Measurements from ENCODE around the gene WRAP73. TPM values are rescaled to one million over a fixed set of nuclear protein-coding genes. Genes with fewer than 3 reads are reported as not detected.

The WRAP73 gene
- total RNA-seq, 4 donors from 2014 or later, result 12.5 to 20.6 (median 15.3) TPM

GRCh38 chr1:3633344-3634058 lies 16.4 kb downstream of the WRAP73 start:
- intact Hi-C loops (cut with DNase I; ENCODE audit: low total_unique reads), result no loop called here
- H3K4me3 ChIP-seq (ENCODE audit: low read depth, poor library complexity, severe bottlenecking), result no peak overlapping the region
- no peak for TF ChIP-seq POLR2A (IDR thresholded peaks at IDR 0.05)
- no peak for TF ChIP-seq CTCF (IDR thresholded peaks at IDR 0.05)
- no peak for DNase-seq (ENCODE audit: low spot score in 2 of 2)
- WGBS, 2 donors, result 92 to 94% methylated on average over 28 of the region's 28 CpGs

GRCh38 chr1:3632716-3633343 lies 17.1 kb downstream of the WRAP73 start:
- WGBS, 2 donors, result 94 to 95% methylated on average over 25 to 26 of the region's 26 CpGs
- no peak for DNase-seq (ENCODE audit: low spot score in 2 of 2)
- intact Hi-C loops (cut with DNase I; ENCODE audit: low total_unique reads), result no loop called here
- no peak overlapping the region for H3K4me3 ChIP-seq (ENCODE audit: low read depth, poor library complexity, severe bottlenecking)
- no peak for TF ChIP-seq POLR2A (IDR thresholded peaks at IDR 0.05)
- no peak for TF ChIP-seq CTCF (IDR thresholded peaks at IDR 0.05)

GRCh38 chr1:3632298-3632697 lies 17.6 kb downstream of the WRAP73 start:
- 90 to 94% methylated on average over 17 of the region's 17 CpGs for WGBS, 2 donors
- H3K4me3 ChIP-seq (ENCODE audit: low read depth, poor library complexity, severe bottlenecking), result no peak overlapping the region
- TF ChIP-seq CTCF (IDR thresholded peaks at IDR 0.05) (no peak), POLR2A (IDR thresholded peaks at IDR 0.05) (no peak)
- intact Hi-C loops (cut with DNase I; ENCODE audit: low total_unique reads), result no loop called here
- no peak for DNase-seq (ENCODE audit: low spot score in 2 of 2)

GRCh38 chr1:3631320-3632260 lies 18.3 kb downstream of the WRAP73 start:
- 87% methylated on average over 21 to 36 of the region's 36 CpGs for WGBS, 2 donors
- intact Hi-C loops (cut with DNase I; ENCODE audit: low total_unique reads), result no loop called here
- H3K4me3 ChIP-seq (ENCODE audit: low read depth, poor library complexity, severe bottlenecking), result no peak overlapping the region
- no peak for DNase-seq (ENCODE audit: low spot score in 2 of 2)
- no peak for TF ChIP-seq CTCF (IDR thresholded peaks at IDR 0.05)
- TF ChIP-seq POLR2A (IDR thresholded peaks at IDR 0.05), result no peak

GRCh38 chr1:3630914-3631313 lies 19.0 kb downstream of the WRAP73 start:
- intact Hi-C loops (cut with DNase I; ENCODE audit: low total_unique reads), result no loop called here
- WGBS, 2 donors, result 79 to 83% methylated on average over 9 of the region's 9 CpGs
- TF ChIP-seq CTCF (IDR thresholded peaks at IDR 0.05), result no peak
- no peak for TF ChIP-seq POLR2A (IDR thresholded peaks at IDR 0.05)

More at GRCh38 chr1:3630914-3631313, 19.0 kb downstream of the WRAP73 start:
- H3K4me3 ChIP-seq (ENCODE audit: low read depth, poor library complexity, severe bottlenecking), result no peak overlapping the region
- DNase-seq (ENCODE audit: low spot score in 2 of 2), result no peak
